Measurements from ENCODE around the gene ENTPD3. TPM values are rescaled to one million over a fixed set of nuclear protein-coding genes. Genes with fewer than 3 reads are reported as not detected.

ENTPD3 gene
- total and polyA plus RNA-seq, 2 of the 8 experiments (the other 6 are each of a cell fraction or from before 2014, with no cell fraction given): 0.60 to 1.0 TPM

- no peak for TF ChIP-seq EP300 (IDR thresholded peaks at IDR 0.05; ENCODE audit: borderline replicate concordance in 1 of 2, low read depth in 2 of 2, low read length in 2 of 2)
- TF ChIP-seq MAX (IDR thresholded peaks at IDR 0.05): no peak
- TF ChIP-seq POLR2A (IDR thresholded peaks at IDR 0.05; ENCODE audit: control extremely low read depth in 1 of 2, low read depth in 2 of 2, low read length in 2 of 2): no peak
These were observed 45.3 kb upstream of the ENTPD3 start (continued) for GRCh38 chr3:40341671-40342070.
